Activated T-cell treated with anti-CD3 and anti-CD28 coated beads for 4 hours (primary cell): ENCODE results near the gene SORCS1.

Experiments used
- DNase-seq: peaks from one replicate; pipeline ENCODE4 v3.0.0-alpha.2; 2020

Gene SORCS1

DNA sequence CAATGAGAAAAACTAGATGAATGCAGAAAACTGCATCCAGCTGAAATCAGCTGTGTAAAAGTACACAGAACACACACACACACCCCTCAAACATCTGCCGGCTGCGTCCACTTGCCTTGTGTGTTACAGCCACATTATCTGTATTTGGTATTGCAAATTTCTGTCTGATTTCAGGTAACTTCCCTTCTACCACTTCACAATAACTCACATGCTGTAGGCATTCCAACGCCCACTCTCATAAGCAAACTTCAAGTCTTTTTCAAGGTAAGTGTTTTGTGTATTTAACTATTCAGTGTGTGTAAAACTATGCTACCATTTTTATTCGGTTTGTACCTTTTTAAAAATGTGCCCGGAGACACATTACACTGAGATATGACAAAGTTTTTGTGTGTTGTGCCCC, 594.2 kb downstream of the SORCS1 start:
- DNase-seq, result no peak

GRCh38 chr10:106567629-106568028, 596.9 kb downstream of the SORCS1 start:
- DNase-seq, result no peak

DNA sequence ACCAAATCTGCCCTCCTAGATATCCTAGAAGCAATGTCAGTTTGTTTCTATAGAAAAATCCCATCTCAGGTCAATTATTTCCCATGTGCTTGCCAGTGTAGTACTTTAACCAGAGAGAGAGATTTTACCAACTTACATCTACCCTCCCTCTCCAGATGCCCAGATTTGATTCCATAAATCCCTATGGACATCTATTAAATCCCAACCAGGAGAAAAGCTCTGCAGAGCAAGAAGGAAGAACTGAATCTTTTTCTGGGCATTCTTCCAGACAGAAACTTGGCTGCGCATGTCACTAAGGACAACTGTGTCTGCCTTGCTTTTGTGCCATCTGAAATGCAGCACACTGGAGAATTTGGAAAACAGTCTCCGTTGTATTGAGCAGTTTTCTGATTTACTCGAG, 597.6 kb downstream of the SORCS1 start:
- no peak for DNase-seq

GRCh38 chr10:106565546-106565945, 599.0 kb downstream of the SORCS1 start:
- DNase-seq, result no peak

GRCh38 chr10:106563384-106563783, 601.1 kb downstream of the SORCS1 start:
- no peak for DNase-seq

GRCh38 chr10:106560925-106561640, 603.4 kb downstream of the SORCS1 start:
- DNase-seq, result no peak

DNA sequence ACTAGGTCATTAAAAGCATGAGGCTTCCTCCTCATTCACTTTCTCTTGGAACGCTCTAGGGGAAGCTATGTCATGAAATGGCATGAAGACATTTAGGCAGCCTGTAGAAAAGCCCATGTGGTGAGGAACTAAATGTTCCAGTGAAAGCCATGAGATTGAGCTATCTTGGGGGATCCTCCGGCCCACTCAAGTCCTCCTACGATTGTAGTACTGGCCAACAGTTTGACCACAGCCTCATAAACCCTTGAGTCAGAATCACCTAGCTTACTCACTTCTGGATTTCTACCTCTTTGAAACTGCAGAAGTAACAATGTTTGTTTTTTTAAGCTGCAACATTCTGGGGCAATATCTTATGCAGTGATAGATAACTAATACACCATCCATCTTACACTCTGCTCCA, 605.1 kb downstream of the SORCS1 start:
- no peak for DNase-seq

GRCh38 chr10:106557951-106558733, 606.4 kb downstream of the SORCS1 start:
- DNase-seq, result no peak

GRCh38 chr10:106557053-106557452, 607.5 kb downstream of the SORCS1 start:
- DNase-seq, result no peak

GRCh38 chr10:106555599-106555998, 608.9 kb downstream of the SORCS1 start:
- no peak for DNase-seq

- DNase-seq, result no peak
These were observed 612.9 kb downstream of the SORCS1 start for GRCh38 chr10:106551501-106552062.

DNA sequence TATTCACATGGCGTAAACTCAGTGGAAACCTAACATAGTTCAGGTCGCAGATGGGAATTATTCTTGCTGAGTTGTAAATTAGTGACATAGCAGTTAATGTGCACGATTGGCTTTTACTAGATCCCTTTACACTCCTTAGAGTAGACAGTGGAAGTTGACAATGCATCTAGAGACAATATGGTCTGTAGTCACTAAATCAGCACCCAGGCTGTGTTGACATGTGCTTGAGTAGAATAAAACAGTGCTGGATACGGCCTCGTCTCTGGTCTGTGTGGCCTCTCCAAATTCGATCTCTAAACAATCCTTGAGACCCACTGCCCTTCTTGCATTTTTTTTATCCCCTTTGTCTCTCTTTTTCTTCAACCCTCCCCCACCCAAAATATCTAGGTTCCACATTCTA, 615.7 kb downstream of the SORCS1 start:
- no peak for DNase-seq

DNA sequence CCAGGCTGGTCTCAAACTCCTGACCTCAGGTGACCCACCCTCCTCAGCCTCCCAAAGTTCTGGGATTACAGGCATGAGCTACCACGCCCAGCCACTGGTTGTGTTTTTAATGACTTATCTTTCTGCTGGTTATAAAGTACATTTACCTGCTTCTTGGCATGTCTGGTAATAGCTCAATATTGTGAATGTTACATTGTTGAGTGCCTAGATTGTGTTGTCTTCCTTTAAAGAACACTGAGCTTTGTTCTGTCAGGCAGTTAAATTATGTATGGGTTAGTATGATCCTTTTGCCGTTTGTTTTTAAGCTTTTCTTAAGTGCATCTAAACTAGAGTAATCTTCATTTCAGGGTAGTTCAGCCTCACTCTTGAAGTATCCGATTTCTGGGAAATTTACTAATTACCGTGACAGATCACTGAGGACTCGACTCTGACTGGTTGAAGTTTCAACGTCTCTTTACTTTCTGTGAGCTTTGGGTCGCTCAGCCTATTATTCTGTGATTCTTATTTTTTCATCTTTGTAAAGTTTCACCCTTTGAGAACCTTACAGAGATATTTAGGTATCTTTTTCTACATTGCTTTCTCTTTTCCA, 617.4 kb downstream of the SORCS1 start:
- no peak for DNase-seq

- DNase-seq, result no peak
These were observed 622.0 kb downstream of the SORCS1 start for GRCh38 chr10:106542461-106542860.

- no peak for DNase-seq
These were observed 623.9 kb downstream of the SORCS1 start for GRCh38 chr10:106540645-106541044.

GRCh38 chr10:106537866-106538265, 626.6 kb downstream of the SORCS1 start:
- no peak for DNase-seq

GRCh38 chr10:106535304-106535953, 629.1 kb downstream of the SORCS1 start:
- no peak for DNase-seq

DNA sequence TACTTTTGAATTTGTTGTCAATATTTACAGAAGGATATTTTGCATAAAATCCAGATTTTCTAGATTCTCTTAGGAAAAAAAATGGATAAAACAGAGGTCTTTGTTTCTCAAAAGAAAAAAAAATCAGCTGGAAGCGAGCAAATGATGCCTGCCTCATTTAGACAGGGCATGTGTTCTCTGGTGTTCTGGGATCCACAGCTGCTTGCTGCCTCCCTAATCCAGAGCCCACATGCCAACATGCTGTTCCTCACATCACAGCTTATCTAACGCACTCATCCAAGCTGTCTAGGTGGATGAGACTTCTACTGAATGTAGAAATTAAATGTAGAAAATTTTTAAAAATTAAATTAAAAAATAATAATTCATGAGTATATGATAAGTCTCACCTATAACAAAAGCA, 630.1 kb downstream of the SORCS1 start:
- no peak for DNase-seq

GRCh38 chr10:106528702-106529101, 635.8 kb downstream of the SORCS1 start:
- no peak for DNase-seq

DNA sequence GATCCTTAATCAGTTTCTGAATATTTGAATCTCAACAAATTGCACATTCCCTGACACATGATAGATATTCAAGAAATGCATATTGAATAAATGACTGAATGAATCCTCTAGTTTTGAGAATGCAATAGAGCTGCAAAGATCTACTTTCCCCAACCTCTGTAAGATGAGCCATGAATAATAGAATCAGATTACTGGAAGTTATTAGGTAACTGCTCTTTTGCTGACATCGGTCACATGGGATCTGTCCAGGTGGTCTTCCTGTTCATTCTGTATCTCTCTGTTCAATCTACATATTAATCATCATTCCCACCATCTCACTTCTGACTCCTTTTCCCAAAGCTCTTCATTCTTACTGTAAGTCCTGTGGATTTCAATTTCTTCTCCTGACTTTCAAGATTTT, 638.7 kb downstream of the SORCS1 start:
- DNase-seq, result no peak
